C4-2B (cell line): Measurements from ENCODE around the gene PAGR1.

Experiments
- H3K27ac ChIP-seq: fragments of 450-650 bp; 2 replicates; pipeline ENCODE4 v1.5.1; 2017
- ZFX ChIP-seq: fragments of 450-650 bp; IDR thresholded peaks from 2 replicates; pipeline ENCODE4 v1.6.1; 2017
- TF ChIP-seq, protein P1 (sequence below): fragments of 450-650 bp; conservative IDR thresholded peaks from 2 replicates; pipeline ENCODE4 v1.5.1; 2017; ENCODE audit warnings: mild to moderate bottlenecking

The PAGR1 gene

DNA sequence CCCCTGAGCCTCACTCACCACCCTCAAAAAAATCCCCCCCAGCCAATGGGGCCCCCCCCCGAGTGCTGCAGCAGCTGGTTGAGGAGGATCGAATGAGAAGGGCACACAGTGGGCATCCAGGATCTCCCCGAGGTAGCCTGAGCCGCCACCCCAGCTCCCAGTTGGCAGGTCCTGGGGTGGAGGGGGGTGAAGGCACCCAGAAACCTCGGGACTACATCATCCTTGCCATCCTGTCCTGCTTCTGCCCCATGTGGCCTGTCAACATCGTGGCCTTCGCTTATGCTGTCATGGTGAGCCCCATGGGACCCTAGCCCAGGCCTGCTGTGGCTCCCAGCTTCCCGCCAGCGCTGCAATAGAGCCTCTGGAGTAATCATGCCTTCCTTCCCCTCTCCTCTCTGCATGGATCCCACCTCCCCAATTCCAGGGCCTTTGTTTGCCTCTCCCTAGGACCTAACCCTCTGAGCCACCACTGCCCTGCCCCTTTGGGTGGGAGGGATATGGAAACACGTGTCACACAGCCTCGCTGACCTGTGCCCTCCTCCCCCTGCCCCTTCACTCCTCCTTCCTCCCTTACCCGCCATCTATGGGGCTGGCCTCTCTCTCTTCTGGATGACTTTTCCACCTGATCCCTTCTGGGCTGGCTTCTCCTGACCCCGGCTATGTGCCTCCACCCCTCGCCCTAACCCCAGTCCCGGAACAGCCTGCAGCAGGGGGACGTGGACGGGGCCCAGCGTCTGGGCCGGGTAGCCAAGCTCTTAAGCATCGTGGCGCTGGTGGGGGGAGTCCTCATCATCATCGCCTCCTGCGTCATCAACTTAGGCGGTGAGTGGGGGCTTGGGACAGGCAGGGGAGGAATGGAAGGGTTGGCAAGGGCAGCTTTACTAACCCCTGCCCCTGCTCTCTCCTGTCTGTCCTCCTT is 2.0 kb upstream of the PAGR1 start:
- peak overlapping the region; percentile 96 for H3K27ac ChIP-seq
- TF ChIP-seq, protein P1, sequence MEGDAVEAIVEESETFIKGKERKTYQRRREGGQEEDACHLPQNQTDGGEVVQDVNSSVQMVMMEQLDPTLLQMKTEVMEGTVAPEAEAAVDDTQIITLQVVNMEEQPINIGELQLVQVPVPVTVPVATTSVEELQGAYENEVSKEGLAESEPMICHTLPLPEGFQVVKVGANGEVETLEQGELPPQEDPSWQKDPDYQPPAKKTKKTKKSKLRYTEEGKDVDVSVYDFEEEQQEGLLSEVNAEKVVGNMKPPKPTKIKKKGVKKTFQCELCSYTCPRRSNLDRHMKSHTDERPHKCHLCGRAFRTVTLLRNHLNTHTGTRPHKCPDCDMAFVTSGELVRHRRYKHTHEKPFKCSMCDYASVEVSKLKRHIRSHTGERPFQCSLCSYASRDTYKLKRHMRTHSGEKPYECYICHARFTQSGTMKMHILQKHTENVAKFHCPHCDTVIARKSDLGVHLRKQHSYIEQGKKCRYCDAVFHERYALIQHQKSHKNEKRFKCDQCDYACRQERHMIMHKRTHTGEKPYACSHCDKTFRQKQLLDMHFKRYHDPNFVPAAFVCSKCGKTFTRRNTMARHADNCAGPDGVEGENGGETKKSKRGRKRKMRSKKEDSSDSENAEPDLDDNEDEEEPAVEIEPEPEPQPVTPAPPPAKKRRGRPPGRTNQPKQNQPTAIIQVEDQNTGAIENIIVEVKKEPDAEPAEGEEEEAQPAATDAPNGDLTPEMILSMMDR = no peak
- TF ChIP-seq ZFX = no peak

DNA sequence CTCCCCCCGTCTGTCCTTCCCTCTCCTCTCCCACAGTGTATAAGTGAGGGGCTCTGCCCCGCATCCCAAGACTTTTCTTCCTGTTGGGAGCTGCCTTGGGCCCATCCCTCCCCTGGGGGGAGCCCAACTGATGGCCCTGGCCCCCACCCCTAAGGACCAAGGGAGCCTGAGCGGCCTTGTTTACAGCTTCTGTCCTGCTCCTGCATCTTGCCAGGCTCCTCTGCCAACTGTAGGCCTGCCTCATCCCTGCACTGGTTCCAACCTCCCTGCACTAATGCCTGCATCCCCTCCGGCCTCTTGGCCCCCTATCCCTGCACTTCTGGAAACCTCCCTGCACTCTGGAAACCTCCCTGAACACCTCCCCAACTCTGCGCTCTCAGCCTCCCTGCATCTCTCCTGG is 1.4 kb upstream of the PAGR1 start:
- H3K27ac ChIP-seq = peak overlapping the region; percentile 96

DNA sequence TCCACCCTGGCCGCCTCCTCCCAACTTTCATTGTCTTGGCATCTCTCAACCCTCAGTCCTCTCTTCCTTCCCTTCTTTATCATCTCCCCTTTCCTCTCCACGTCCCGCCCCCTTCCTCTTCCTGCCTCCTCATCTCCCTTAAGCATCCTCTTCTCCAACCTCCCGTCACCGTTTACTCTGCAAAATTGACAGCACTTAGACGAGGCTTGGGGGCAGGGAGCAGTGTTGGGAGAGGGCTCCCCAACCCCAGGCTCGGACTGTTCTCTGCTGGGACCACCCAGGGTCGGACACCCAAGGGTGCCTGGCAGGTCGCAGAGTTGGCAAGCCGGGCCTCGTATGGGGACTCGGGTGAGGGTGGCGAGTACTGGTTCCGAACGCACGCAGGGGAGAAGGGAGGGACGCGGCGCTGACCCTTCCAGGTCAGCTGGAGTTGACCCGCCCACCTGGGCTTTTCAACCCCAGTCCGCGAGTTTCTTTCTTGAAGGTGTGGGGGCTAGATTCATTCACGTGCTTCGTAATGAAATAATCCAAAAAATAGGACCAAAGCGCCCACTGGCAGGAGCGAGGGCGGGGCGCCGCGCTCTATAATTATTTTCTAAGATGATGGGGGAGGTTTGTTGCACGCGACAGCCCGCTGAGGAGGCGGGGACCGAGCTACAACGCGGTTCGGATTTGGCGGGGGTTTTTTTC is 775 bp upstream of the PAGR1 start:
- TF ChIP-seq, protein P1 = no peak
- TF ChIP-seq ZFX = no peak
- H3K27ac ChIP-seq = peak overlapping the region; percentile 96

More for the DNA sequence above, 1.4 kb upstream of the PAGR1 start:
- no peak for TF ChIP-seq ZFX
- TF ChIP-seq, protein P1 = no peak

DNA sequence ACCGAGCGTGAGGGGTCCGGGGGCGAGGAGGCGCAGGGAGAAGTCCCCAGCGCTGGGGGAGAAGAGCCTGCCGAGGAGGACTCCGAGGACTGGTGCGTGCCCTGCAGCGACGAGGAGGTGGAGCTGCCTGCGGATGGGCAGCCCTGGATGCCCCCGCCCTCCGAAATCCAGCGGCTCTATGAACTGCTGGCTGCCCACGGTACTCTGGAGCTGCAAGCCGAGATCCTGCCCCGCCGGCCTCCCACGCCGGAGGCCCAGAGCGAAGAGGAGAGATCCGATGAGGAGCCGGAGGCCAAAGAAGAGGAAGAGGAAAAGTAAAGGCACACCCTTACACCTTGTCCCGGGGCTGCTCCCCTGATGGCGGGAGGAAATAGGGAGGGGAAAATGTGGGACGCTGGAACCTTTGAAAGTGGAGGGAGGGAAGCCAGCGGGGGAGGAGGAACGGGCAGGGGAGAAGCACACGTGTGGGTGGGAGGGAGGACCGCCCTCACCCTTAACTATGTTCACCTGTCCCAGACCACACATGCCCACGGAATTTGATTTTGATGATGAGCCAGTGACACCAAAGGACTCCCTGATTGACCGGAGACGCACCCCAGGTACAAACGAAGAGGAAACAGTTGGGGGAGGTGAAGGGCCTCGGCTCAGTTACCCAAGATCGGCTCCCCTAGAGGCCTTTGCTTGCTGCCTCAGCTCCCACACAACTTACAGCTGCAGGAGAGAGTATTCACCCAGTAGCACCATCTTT is 916 bp downstream of the PAGR1 start:
- TF ChIP-seq, protein P1 = no peak
- no peak for TF ChIP-seq ZFX
- peak overlapping the region; percentile 96 for H3K27ac ChIP-seq

DNA sequence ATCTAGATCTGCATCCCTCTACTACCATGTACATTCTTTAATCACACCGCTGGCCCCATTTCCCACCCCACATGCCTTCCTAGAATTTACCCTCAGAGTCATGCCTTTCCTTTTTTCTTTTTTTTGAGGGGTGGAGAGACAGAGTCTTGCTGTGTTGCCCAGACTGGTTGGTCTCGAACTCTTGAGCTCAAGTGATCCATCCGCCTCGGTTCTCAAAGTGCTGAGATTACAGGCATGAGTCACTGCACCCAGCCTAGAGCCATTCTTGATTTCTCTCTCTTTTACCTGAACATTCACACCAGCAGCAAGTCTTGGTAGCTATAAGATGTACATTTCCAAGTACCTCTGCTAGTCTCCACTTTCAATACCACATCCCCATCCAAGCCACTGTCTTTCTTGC is 2.1 kb downstream of the PAGR1 start:
- no peak overlapping the region for H3K27ac ChIP-seq

DNA sequence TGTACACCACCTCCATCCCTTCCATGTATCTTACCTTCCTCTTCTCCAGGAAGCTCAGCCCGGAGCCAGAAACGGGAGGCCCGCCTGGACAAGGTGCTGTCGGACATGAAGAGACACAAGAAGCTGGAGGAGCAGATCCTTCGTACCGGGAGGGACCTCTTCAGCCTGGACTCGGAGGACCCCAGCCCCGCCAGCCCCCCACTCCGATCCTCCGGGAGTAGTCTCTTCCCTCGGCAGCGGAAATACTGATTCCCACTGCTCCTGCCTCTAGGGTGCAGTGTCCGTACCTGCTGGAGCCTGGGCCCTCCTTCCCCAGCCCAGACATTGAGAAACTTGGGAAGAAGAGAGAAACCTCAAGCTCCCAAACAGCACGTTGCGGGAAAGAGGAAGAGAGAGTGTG is 3.6 kb downstream of the PAGR1 start:
- H3K27ac ChIP-seq = no peak overlapping the region
- TF ChIP-seq, protein P1 = no peak
- no peak for TF ChIP-seq ZFX

More for the DNA sequence above, 2.1 kb downstream of the PAGR1 start:
- TF ChIP-seq ZFX = no peak
- TF ChIP-seq, protein P1 = no peak
